Astrocyte (in vitro differentiated cells and primary cell): ENCODE measurements around the gene TMC4. TPM values are rescaled to one million over a fixed set of nuclear protein-coding genes. Genes with fewer than 3 reads are reported as not detected.

Experiments
- DNase-seq: peaks from one replicate; pipeline ENCODE4 v3.0.0-alpha.2; 2010; ENCODE audit warnings: low read depth
- FAIRE-seq: peaks from 2 replicates; lab custom pipeline; 2011; peaks lifted over from hg19 to GRCh38; lab: Jason Lieb, UNC
- H2AFZ ChIP-seq: 2 replicates; pipeline ENCODE4 v1.6.0; 2012; ENCODE audit warnings: low read depth, low read length, inconsistent platforms
- H3K27ac ChIP-seq: 2 replicates; pipeline ENCODE4 v1.5.1; 2011; ENCODE audit warnings: low read depth, low read length, inconsistent platforms
- H3K27me3 ChIP-seq: 2 replicates; pipeline ENCODE4 v1.6.0; 2011; ENCODE audit warnings: low read length, inconsistent platforms; ENCODE audit not compliant: insufficient read depth
- H3K36me3 ChIP-seq: 2 replicates; pipeline ENCODE4 v1.5.1; 2011; ENCODE audit warnings: low read length, inconsistent platforms; ENCODE audit not compliant: insufficient read depth
- H3K4me1 ChIP-seq: 2 replicates; pipeline ENCODE4 v1.5.1; 2011; ENCODE audit warnings: low read length, inconsistent platforms; ENCODE audit not compliant: insufficient read depth
- H3K4me2 ChIP-seq: 2 replicates; pipeline ENCODE4 v1.6.0; 2012; ENCODE audit warnings: low read length, inconsistent platforms
- H3K4me3 ChIP-seq: 2 replicates; pipeline ENCODE4 v1.5.1; 2011; ENCODE audit warnings: low read depth, mild to moderate bottlenecking, low read length, inconsistent platforms; ENCODE audit not compliant: insufficient read depth
- H3K79me2 ChIP-seq: 2 replicates; pipeline ENCODE4 v1.6.0; 2012; ENCODE audit warnings: mild to moderate bottlenecking, low read length, inconsistent platforms; ENCODE audit not compliant: insufficient read depth
- H3K9ac ChIP-seq: 2 replicates; pipeline ENCODE4 v1.6.0; 2012; ENCODE audit warnings: mild to moderate bottlenecking, low read length, inconsistent platforms
- H3K9me3 ChIP-seq: 2 replicates; pipeline ENCODE4 v1.5.1; 2012; ENCODE audit warnings: low read depth, mild to moderate bottlenecking, low read length, inconsistent platforms; ENCODE audit not compliant: insufficient read depth
- H4K20me1 ChIP-seq: 2 replicates; pipeline ENCODE4 v1.6.0; 2012; ENCODE audit warnings: low read length, inconsistent platforms; ENCODE audit not compliant: insufficient read depth
- H3K27ac Mint-ChIP-seq: one replicate; pipeline ENCODE4 v1.8.0; 2021; ENCODE audit warnings: mild to moderate bottlenecking, mixed read lengths; ENCODE audit not compliant: unreplicated experiment
- H3K27me3 Mint-ChIP-seq: one replicate; pipeline ENCODE4 v1.8.0; 2021; ENCODE audit warnings: low read depth, mixed read lengths; ENCODE audit not compliant: unreplicated experiment
- H3K36me3 Mint-ChIP-seq: one replicate; pipeline ENCODE4 v1.8.0; 2021; ENCODE audit warnings: low read depth, mixed read lengths; ENCODE audit not compliant: unreplicated experiment
- H3K4me1 Mint-ChIP-seq: one replicate; pipeline ENCODE4 v1.8.0; 2021; ENCODE audit warnings: low read depth, mixed read lengths; ENCODE audit not compliant: unreplicated experiment
- H3K4me3 Mint-ChIP-seq: one replicate; pipeline ENCODE4 v1.8.0; 2021; ENCODE audit warnings: mild to moderate bottlenecking, moderate library complexity, mixed read lengths; ENCODE audit not compliant: unreplicated experiment
- H3K9me3 Mint-ChIP-seq: one replicate; pipeline ENCODE4 v1.8.0; 2021; ENCODE audit warnings: mild to moderate bottlenecking, mixed read lengths; ENCODE audit not compliant: unreplicated experiment
- CTCF ChIP-seq: IDR thresholded peaks from 2 replicates; pipeline ENCODE4 v1.5.1; 2011; ENCODE audit warnings: low read depth, mild to moderate bottlenecking, inconsistent platforms, low read length, moderate library complexity; ENCODE audit not compliant: insufficient read depth
- EZH2 ChIP-seq: IDR thresholded peaks from 2 replicates; pipeline ENCODE4 v1.6.1; 2012; ENCODE audit warnings: mild to moderate bottlenecking, low read length, inconsistent platforms; ENCODE audit not compliant: insufficient read depth
- total RNA-seq: library from RNA; stranded (reverse); gene quantifications from 2 replicates; pipeline ENCODE4 v1.2.1, GENCODE V29; 2021

The TMC4 gene
- total RNA-seq, 1 donor from 2014 or later = 1.9 TPM

GRCh38 chr19:54168174-54168917 is 4.6 kb downstream of the TMC4 start:
- Histone ChIP-seq H3K4me3 (no peak overlapping the region), H3K4me2 (no peak overlapping the region)
- TF ChIP-seq EZH2 (no peak), CTCF (peak; percentile 63)

GRCh38 chr19:54165222-54165621 is 7.7 kb downstream of the TMC4 start:
- DNase-seq (no peak), FAIRE-seq (no peak)
- H3K4me1 ChIP-seq = peaks cover 12% of the 10 kb centered on the region
- Mint-ChIP-seq H3K27me3 (peaks cover 10% of the 10 kb centered on the region), H3K4me1 (peaks cover 7% of the 10 kb centered on the region), H3K27ac (no peak overlapping the region), H3K4me3 (no peak overlapping the region), H3K9me3 (peaks cover 7% of the 10 kb centered on the region), H3K36me3 (peaks cover 6% of the 10 kb centered on the region)
- H3K9me3 ChIP-seq = no peaks in the 10 kb centered on the region
- no peaks in the 10 kb centered on the region for H4K20me1 ChIP-seq
- H3K79me2 ChIP-seq = no peaks in the 10 kb centered on the region
- no peak overlapping the region for H3K4me2 ChIP-seq
- no peak overlapping the region for H3K9ac ChIP-seq
- TF ChIP-seq EZH2 (no peak), CTCF (no peak)
- H2AFZ ChIP-seq = no peak overlapping the region
- H3K36me3 ChIP-seq = no peaks in the 10 kb centered on the region
- H3K4me3 ChIP-seq = no peak overlapping the region
- no peaks in the 10 kb centered on the region for H3K27me3 ChIP-seq
- no peak overlapping the region for H3K27ac ChIP-seq

More at GRCh38 chr19:54168174-54168917, 4.6 kb downstream of the TMC4 start:
- peaks cover 2% of the 10 kb centered on the region for H3K36me3 Mint-ChIP-seq
- no peak overlapping the region for H3K27ac ChIP-seq
- H3K4me1 Mint-ChIP-seq = peaks cover 2% of the 10 kb centered on the region
- FAIRE-seq = no peak
- peaks cover 7% of the 10 kb centered on the region for H3K9me3 Mint-ChIP-seq
- no peaks in the 10 kb centered on the region for H3K79me2 ChIP-seq
- H3K9ac ChIP-seq = no peak overlapping the region
- H3K27ac Mint-ChIP-seq = no peak overlapping the region
- no peaks in the 10 kb centered on the region for H3K9me3 ChIP-seq
- H3K27me3 Mint-ChIP-seq = peaks cover 10% of the 10 kb centered on the region
- peak overlapping the region; percentile 10 for H2AFZ ChIP-seq
- DNase-seq = peak; percentile 45
- H3K4me3 Mint-ChIP-seq = no peak overlapping the region
- H4K20me1 ChIP-seq = no peaks in the 10 kb centered on the region
- H3K4me1 ChIP-seq = peaks cover 5% of the 10 kb centered on the region
- H3K36me3 ChIP-seq = no peaks in the 10 kb centered on the region
- H3K27me3 ChIP-seq = no peaks in the 10 kb centered on the region
